Thoracic aorta (tissue), 2 donors: Measurements from ENCODE around the gene DCAF4. TPM values are rescaled to one million over a fixed set of nuclear protein-coding genes. Genes with fewer than 3 reads are reported as not detected.
A peak's percentile ranks its signal among the peaks of the same experiment; 100 is the strongest.
"Not testable (repeated sequence)": the region's sequence is repeated elsewhere in the genome, so short reads cannot be mapped to it uniquely, and the experiment has no call there.

Experiments used
- ATAC-seq: fragments of 150-250 bp; one replicate; pipeline ENCODE4 v1.8.0; 2017; ENCODE audit warnings: low read depth; ENCODE audit not compliant: insufficient number of reproducible peaks, low FRiP score
- DNase-seq: peaks from one replicate; pipeline ENCODE4 v3.0.0-alpha.2; 2020; ENCODE audit warnings: low spot score
- H3K27ac ChIP-seq, 2 donors: fragments of 200-600 bp; sonication (generic); 1 replicate in 1 of 2; 2 replicates in 1 of 2; pipeline ENCODE4 v1.5.1; 2016; ENCODE audit warnings: mild to moderate bottlenecking in 2 of 2, moderate library complexity in 2 of 2
- H3K27me3 ChIP-seq: fragments of 200-600 bp; sonication (generic); replicated peaks from 2 replicates; pipeline ENCODE4 v1.6.0; 2016; ENCODE audit warnings: mild to moderate bottlenecking; ENCODE audit not compliant: insufficient read depth
- H3K36me3 ChIP-seq: fragments of 200-600 bp; sonication (generic); one replicate; pipeline ENCODE4 v1.5.1; 2016
- H3K4me1 ChIP-seq, 2 donors: fragments of 200-600 bp; sonication (generic); 1 replicate in 1 of 2; 2 replicates in 1 of 2; pipeline versions ENCODE4 v1.5.1 to v1.6.0; 2016; ENCODE audit warnings: low read depth in 2 of 2, mild to moderate bottlenecking in 1 of 2; ENCODE audit not compliant: control insufficient read depth in 1 of 2
- H3K4me3 ChIP-seq: fragments of 200-600 bp; sonication (generic); 2 replicates; pipeline ENCODE4 v1.5.1; 2016; ENCODE audit warnings: mild to moderate bottlenecking
- H3K9me3 ChIP-seq: fragments of 200-600 bp; sonication (generic); 2 replicates; pipeline ENCODE4 v1.5.1; 2016
- CTCF ChIP-seq: fragments of 200-600 bp; sonication (generic); IDR thresholded peaks from one replicate; pipeline ENCODE4 v1.5.1; 2019; ENCODE audit warnings: antibody characterized with exemption
- total RNA-seq, 2 donors: library from RNA; depleted of rRNA; stranded (reverse); fragments of >200 nt; gene quantifications; one replicate each; pipeline versions ENCODE4 v1.1.0 to v1.2.3, GENCODE V29; 2016

Gene DCAF4
- total RNA-seq, 2 donors from 2014 or later: 13.1 to 65.5 TPM

- Histone ChIP-seq H3K4me3 (no peak overlapping the region), H3K27me3 (no peaks in the 10 kb centered on the region), H3K36me3 (peaks cover 21% of the 10 kb centered on the region), H3K9me3 (no peaks in the 10 kb centered on the region), H3K27ac (no peak overlapping the region), H3K4me1 (no peaks in the 10 kb centered on the region)
- peak; percentile 88 for TF ChIP-seq CTCF
- no peak for ATAC-seq
- DNase-seq: no peak
These were observed 22.3 kb downstream of the DCAF4 start for GRCh38 chr14:72948481-72949138.

- ATAC-seq: no peak
These were observed 25.9 kb downstream of the DCAF4 start for GRCh38 chr14:72952171-72952570.

GRCh38 chr14:72956741-72957140 lies 30.5 kb downstream of the DCAF4 start:
- not testable (repeated sequence) for H3K27me3 ChIP-seq, DNase-seq, H3K9me3 ChIP-seq, H3K27ac ChIP-seq, H3K4me3 ChIP-seq, ATAC-seq, H3K4me1 ChIP-seq
- peaks cover 34% of the 10 kb centered on the region for H3K36me3 ChIP-seq

More at GRCh38 chr14:72952171-72952570, 25.9 kb downstream of the DCAF4 start:
- no peak for DNase-seq
- no peak overlapping the region for H3K4me3 ChIP-seq
- H3K27me3 ChIP-seq: no peaks in the 10 kb centered on the region
- no peaks in the 10 kb centered on the region for H3K9me3 ChIP-seq
- no peaks in the 10 kb centered on the region for H3K4me1 ChIP-seq
- H3K27ac ChIP-seq: no peak overlapping the region
- TF ChIP-seq CTCF: no peak
- peaks cover 13% of the 10 kb centered on the region for H3K36me3 ChIP-seq

GRCh38 chr14:72957213-72957612 lies 30.9 kb downstream of the DCAF4 start:
- Histone ChIP-seq H3K27ac (no peak overlapping the region), H3K36me3 (peaks cover 30% of the 10 kb centered on the region), H3K9me3 (no peaks in the 10 kb centered on the region), H3K4me1 (no peaks in the 10 kb centered on the region), H3K27me3 (no peaks in the 10 kb centered on the region), H3K4me3 (no peak overlapping the region)
- no peak for TF ChIP-seq CTCF
- no peak for ATAC-seq
- DNase-seq: no peak

GRCh38 chr14:72958548-72958947 lies 32.3 kb downstream of the DCAF4 start:
- no peak for ATAC-seq
- Histone ChIP-seq H3K27me3 (no peaks in the 10 kb centered on the region), H3K4me3 (no peak overlapping the region), H3K4me1 (no peaks in the 10 kb centered on the region), H3K36me3 (peaks cover 28% of the 10 kb centered on the region), H3K27ac (no peak overlapping the region), H3K9me3 (no peaks in the 10 kb centered on the region)
- no peak for TF ChIP-seq CTCF
- DNase-seq: no peak

GRCh38 chr14:72961016-72961415 lies 34.8 kb downstream of the DCAF4 start:
- not testable (repeated sequence) for H3K9me3 ChIP-seq, H3K27ac ChIP-seq, H3K4me3 ChIP-seq, H3K27me3 ChIP-seq, H3K4me1 ChIP-seq, ATAC-seq, DNase-seq
- peaks cover 27% of the 10 kb centered on the region for H3K36me3 ChIP-seq
